ENCODE measurements around the gene SLC17A9. TPM values are rescaled to one million over a fixed set of nuclear protein-coding genes. Genes with fewer than 3 reads are reported as not detected.
"Not testable (repeated sequence)": the region's sequence is repeated elsewhere in the genome, so short reads cannot be mapped to it uniquely, and the experiment has no call there.

The SLC17A9 gene
- total and polyA plus RNA-seq, 2 experiments from 2014 or later, result 11.1 to 23.2 TPM

DNA sequence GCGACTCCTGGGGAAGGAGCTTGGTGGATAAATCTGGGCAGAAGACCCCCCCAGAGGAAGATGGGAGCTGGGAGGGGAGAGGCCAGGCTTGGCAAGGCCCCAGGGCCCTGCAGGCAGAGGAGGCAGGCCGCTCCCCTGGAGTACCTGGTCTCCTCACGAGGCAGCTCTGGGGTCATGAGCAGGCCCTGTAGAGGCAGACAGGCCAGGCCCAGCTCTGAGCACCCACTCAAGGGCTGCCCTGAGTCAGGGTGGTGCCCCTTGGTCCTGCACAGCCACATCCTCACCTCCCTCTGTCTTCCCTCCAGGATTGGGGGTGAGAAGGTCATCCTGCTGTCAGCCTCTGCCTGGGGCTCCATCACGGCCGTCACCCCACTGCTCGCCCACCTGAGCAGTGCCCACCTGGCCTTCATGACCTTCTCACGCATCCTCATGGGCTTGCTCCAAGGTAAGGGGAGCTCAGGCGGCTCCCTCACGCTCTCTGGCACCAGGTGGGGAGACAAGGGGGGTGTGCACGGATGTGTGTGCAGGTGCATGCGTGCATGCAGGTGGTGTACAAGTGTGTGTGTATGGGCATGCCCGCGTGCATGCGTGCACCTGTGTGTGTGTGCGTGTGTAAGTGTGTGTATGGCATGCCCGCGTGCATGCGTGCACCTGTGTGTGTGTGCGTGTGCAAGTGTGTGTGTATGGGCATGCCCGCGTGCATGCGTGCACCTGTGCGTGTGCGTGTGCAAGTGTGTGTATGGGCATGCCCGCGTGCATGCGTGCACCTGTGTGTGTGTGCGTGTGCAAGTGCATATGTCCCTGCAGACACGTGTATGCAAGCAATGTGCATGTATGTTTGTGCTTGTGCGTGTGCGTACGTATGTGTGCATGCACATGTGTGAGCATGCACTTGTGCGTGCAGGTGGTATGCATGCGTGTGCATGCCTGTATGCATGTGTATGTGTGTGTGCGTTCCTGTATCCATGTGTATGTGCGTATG lies 4.9 kb downstream of the SLC17A9 start:
- no peaks in the 10 kb centered on the region for H3F3A ChIP-seq (ENCODE audit: insufficient read depth)
- DNase-seq, result no peak
- H3K4me2 ChIP-seq (ENCODE audit: unreplicated experiment), result no peak overlapping the region
- H3K27ac ChIP-seq, result no peak overlapping the region
- no peaks in the 10 kb centered on the region for H3K27me3 ChIP-seq (replicated peaks; ENCODE audit: insufficient read depth)
- H3K36me3 ChIP-seq (ENCODE audit: low read depth), result no peaks in the 10 kb centered on the region
- no peaks in the 10 kb centered on the region for H3K9me2 ChIP-seq (ENCODE audit: insufficient read depth)
- no peak overlapping the region for H2AFZ ChIP-seq
- H3K9ac ChIP-seq, result no peak overlapping the region
- TF ChIP-seq EZH2 (IDR thresholded peaks at IDR 0.05; ENCODE audit: insufficient read depth, poor library complexity, severe bottlenecking) (no peak), EZH2phosphoT487 (IDR thresholded peaks at IDR 0.05; ENCODE audit: insufficient read depth, low read depth) (no peak)
- H3K9me3 ChIP-seq (ENCODE audit: low read depth), result no peaks in the 10 kb centered on the region
- no peak overlapping the region for H3K4me3 ChIP-seq
- WGBS, 2 experiments (ENCODE audit: low coverage in 1 of 2, low lambda C conversion rate in 2 of 2, missing lambda C conversion rate in 2 of 2), result 90 to 91% methylated on average over 27 to 35 of the region's 36 CpGs
- no peaks in the 10 kb centered on the region for H4K20me1 ChIP-seq (ENCODE audit: insufficient read depth)
- peaks cover 7% of the 10 kb centered on the region; the same call in 1 of the 2 replicates for H3K4me1 ChIP-seq (ENCODE audit: insufficient read depth)
- in situ Hi-C loops (cut with MboI), result no loop called here
- H3K79me2 ChIP-seq (ENCODE audit: insufficient read depth), result peaks cover 35% of the 10 kb centered on the region

DNA sequence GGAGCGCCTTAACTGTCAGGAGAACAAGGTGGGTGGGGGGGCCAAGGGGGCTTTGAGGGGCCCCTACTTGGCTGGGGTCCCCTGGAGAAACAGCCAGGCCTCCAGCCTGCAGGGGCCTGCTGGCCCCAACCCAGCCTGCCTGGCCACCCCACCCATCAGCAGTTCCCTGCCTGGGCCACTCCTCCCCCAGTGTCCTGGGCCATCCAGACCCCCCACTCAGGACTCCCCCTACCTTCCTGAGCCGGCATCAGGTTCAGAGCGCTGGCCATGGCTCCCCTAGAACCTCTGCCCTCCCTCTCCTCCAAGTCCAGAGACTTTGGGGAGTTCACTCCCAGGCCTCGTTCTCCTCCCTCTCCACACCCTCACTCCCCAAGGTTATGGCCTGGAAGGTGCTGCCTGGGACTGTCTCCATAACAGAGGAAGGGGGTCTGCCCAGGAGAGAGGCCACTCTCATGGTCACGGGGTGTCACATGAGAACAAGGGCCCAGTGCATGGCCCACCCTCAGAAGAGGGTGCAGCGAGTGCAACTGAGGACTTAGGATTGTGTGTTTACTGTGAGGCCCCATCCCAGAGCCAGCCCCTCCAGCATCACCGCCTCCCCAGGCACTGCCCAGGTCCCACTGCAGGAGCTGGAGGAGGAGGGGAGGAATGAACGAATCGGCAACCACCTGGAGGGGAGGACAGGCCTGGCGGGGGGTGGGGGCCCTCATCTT lies 6.0 kb downstream of the SLC17A9 start:
- in situ Hi-C loops (cut with MboI), result no loop called here
- Histone ChIP-seq H4K20me1 (ENCODE audit: insufficient read depth) (no peaks in the 10 kb centered on the region), H2AFZ (no peak overlapping the region), H3K4me1 (ENCODE audit: insufficient read depth) (peaks cover 5% of the 10 kb centered on the region; the same call in 1 of the 2 replicates), H3K36me3 (ENCODE audit: low read depth) (no peaks in the 10 kb centered on the region), H3K27ac (no peak overlapping the region), H3K9me3 (ENCODE audit: low read depth) (no peaks in the 10 kb centered on the region), H3K9ac (no peak overlapping the region), H3K4me3 (no peak overlapping the region), H3K4me2 (ENCODE audit: unreplicated experiment) (no peak overlapping the region), H3F3A (ENCODE audit: insufficient read depth) (no peaks in the 10 kb centered on the region), H3K79me2 (ENCODE audit: insufficient read depth) (peaks cover 29% of the 10 kb centered on the region), H3K27me3 (replicated peaks; ENCODE audit: insufficient read depth) (no peaks in the 10 kb centered on the region), H3K9me2 (ENCODE audit: insufficient read depth) (no peaks in the 10 kb centered on the region)
- DNase-seq, result no peak
- 63 to 67% methylated on average over 6 to 10 of the region's 10 CpGs for WGBS, 2 experiments (ENCODE audit: low coverage in 1 of 2, low lambda C conversion rate in 2 of 2, missing lambda C conversion rate in 2 of 2)
- TF ChIP-seq EZH2phosphoT487 (IDR thresholded peaks at IDR 0.05; ENCODE audit: insufficient read depth, low read depth) (no peak), EZH2 (IDR thresholded peaks at IDR 0.05; ENCODE audit: insufficient read depth, poor library complexity, severe bottlenecking) (no peak)

DNA sequence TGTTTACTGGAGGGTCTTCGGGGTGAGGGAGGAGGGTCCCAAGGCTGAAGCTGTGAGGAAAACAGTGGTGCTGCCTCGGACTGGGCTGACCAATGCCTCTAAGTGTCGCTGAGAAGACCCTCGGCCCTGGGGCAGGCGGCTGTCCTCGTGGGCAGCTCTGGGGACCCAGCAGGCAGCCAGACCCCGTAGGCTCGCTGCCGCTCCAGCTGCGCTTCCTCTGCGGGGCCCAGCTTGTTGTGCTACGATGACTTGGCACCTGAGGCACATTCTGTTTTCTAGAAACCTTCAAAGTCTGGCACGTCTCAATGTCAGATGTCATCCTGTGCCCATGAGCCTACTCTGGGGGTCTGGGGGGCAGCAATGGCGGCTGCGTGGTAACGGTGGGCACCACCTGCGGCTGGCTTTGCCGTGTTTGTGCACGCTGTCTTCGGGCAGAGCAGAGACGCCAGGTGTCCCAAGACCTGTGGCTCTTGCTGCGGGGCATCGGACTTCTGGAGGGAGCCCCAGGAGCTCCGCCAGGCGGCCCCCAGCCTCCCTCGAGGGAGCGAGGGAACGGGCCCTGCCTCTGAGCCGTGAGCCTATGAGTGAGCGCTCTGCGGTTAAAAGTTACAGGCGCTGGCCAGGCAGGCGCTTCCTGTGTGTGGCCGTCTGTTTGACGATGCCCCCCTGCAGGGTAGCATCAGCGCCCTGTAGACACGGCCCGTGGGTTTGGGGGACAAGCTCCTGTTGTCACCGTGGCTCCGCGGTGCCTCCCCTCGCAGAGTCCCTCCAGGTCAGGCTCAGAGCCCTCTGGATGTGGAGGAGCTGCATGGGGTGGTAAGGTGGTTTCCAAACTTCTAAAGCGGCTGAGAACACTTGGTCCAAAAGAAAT lies 6.8 kb downstream of the SLC17A9 start:
- Histone ChIP-seq H3K9ac (no peak overlapping the region), H3K36me3 (ENCODE audit: low read depth) (no peaks in the 10 kb centered on the region), H4K20me1 (ENCODE audit: insufficient read depth) (no peaks in the 10 kb centered on the region), H3K27me3 (replicated peaks; ENCODE audit: insufficient read depth) (no peaks in the 10 kb centered on the region), H3F3A (ENCODE audit: insufficient read depth) (no peaks in the 10 kb centered on the region), H3K27ac (no peak overlapping the region), H3K79me2 (ENCODE audit: insufficient read depth) (peaks cover 27% of the 10 kb centered on the region), H3K9me2 (ENCODE audit: insufficient read depth) (no peaks in the 10 kb centered on the region), H3K4me1 (ENCODE audit: insufficient read depth) (no peaks in the 10 kb centered on the region; the same call in 1 of the 2 replicates), H2AFZ (no peak overlapping the region), H3K4me2 (ENCODE audit: unreplicated experiment) (no peak overlapping the region), H3K9me3 (ENCODE audit: low read depth) (no peaks in the 10 kb centered on the region), H3K4me3 (no peak overlapping the region)
- in situ Hi-C loops (cut with MboI), result no loop called here
- DNase-seq, result no peak
- TF ChIP-seq EZH2 (IDR thresholded peaks at IDR 0.05; ENCODE audit: insufficient read depth, poor library complexity, severe bottlenecking) (no peak), EZH2phosphoT487 (IDR thresholded peaks at IDR 0.05; ENCODE audit: insufficient read depth, low read depth) (no peak)
- WGBS, 2 experiments (ENCODE audit: low coverage in 1 of 2, low lambda C conversion rate in 2 of 2, missing lambda C conversion rate in 2 of 2), result 74 to 75% methylated on average over 42 of the region's 43 CpGs

DNA sequence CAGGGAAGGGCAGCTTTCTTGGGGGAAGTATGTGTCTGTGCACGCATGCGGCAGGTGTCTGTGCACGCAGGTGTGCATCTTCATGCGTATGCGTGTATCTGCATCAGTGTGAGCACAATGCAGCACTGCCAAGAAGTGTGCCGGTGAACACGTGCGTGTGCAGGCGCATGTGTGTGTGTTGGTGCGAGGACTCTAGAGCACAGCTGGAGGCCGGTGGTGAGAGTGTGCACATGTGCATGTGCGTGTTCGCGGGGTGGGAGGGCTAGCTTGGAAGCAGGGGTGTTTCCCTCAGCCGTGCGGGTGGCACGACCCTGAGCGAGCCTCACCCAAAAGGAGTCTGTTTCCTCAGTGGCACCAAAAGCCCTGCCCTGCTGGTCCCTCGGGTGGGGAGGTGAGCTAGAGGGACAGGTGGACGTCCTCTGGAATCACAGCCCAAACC lies 7.5 kb downstream of the SLC17A9 start:
- Histone ChIP-seq H3K27ac (no peak overlapping the region), H3K9me2 (ENCODE audit: insufficient read depth) (no peaks in the 10 kb centered on the region), H3K4me3 (no peak overlapping the region), H2AFZ (no peak overlapping the region), H4K20me1 (ENCODE audit: insufficient read depth) (no peaks in the 10 kb centered on the region), H3K4me2 (ENCODE audit: unreplicated experiment) (no peak overlapping the region), H3K27me3 (replicated peaks; ENCODE audit: insufficient read depth) (no peaks in the 10 kb centered on the region), H3K79me2 (ENCODE audit: insufficient read depth) (peaks cover 20% of the 10 kb centered on the region), H3K9me3 (ENCODE audit: low read depth) (no peaks in the 10 kb centered on the region), H3K36me3 (ENCODE audit: low read depth) (no peaks in the 10 kb centered on the region), H3K9ac (no peak overlapping the region), H3K4me1 (ENCODE audit: insufficient read depth) (no peaks in the 10 kb centered on the region), H3F3A (ENCODE audit: insufficient read depth) (no peaks in the 10 kb centered on the region)
- in situ Hi-C loops (cut with MboI), result no loop called here
- TF ChIP-seq EZH2 (IDR thresholded peaks at IDR 0.05; ENCODE audit: insufficient read depth, poor library complexity, severe bottlenecking) (no peak), EZH2phosphoT487 (IDR thresholded peaks at IDR 0.05; ENCODE audit: insufficient read depth, low read depth) (no peak)
- WGBS, 2 experiments (ENCODE audit: low coverage in 1 of 2, low lambda C conversion rate in 2 of 2, missing lambda C conversion rate in 2 of 2), result 90 to 92% methylated on average over 20 of the region's 20 CpGs
- no peak for DNase-seq

DNA sequence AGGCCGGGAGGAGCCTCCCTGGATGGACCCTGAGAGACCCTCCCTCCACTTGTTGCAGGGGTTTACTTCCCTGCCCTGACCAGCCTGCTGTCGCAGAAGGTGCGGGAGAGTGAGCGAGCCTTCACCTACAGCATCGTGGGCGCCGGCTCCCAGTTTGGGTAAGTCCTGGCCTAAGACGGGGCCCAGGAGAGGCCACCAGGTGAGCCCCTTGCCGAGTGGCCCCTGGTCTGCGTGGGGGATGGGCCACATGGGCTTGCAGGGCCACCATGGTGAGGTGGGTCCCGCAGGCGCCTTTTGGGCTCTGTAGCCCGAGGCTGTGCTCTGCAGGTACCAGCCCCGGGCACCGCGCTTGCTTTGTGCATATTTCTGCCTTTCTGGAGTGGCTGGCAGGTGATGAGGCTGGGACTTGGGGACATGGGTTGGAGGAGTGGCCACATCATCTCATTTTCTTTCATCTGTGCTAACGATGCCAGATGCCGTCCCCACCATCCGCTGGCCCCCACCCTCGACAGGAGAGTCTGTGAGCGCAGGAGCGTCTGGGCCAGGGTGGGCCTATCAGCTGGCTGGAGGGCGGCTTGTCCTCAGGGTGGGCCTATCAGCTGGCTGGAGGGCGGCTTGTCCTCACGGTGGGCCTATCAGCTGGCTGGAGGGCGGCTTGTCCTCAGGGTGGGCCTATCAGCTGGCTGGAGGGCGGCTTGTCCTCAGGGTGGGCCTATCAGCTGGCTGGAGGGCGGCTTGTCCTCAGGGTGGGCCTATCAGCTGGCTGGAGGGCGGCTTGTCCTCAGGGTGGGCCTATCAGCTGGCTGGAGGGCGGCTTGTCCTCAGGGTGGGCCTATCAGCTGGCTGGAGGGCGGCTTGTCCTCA lies 8.2 kb downstream of the SLC17A9 start:
- H3K4me1 ChIP-seq (ENCODE audit: insufficient read depth); H4K20me1 ChIP-seq (ENCODE audit: insufficient read depth); H3K4me3 ChIP-seq; H3K9ac ChIP-seq; H2AFZ ChIP-seq; H3K27ac ChIP-seq; H3K36me3 ChIP-seq (ENCODE audit: low read depth); in situ Hi-C loops (cut with MboI); H3K4me2 ChIP-seq (ENCODE audit: unreplicated experiment); H3K9me3 ChIP-seq (ENCODE audit: low read depth); H3K27me3 ChIP-seq (replicated peaks; ENCODE audit: insufficient read depth); DNase-seq; H3K9me2 ChIP-seq (ENCODE audit: insufficient read depth); H3F3A ChIP-seq (ENCODE audit: insufficient read depth): not testable (repeated sequence)
- WGBS, 2 experiments (ENCODE audit: low coverage in 1 of 2, low lambda C conversion rate in 2 of 2, missing lambda C conversion rate in 2 of 2), result 89 to 92% methylated on average over 23 of the region's 31 CpGs
- H3K79me2 ChIP-seq (ENCODE audit: insufficient read depth), result peaks cover 13% of the 10 kb centered on the region
